GM19025 (cell line): ENCODE measurements around the gene USP3.

Source experiments
- ATAC-seq: cut with Tn5 transposase; IDR thresholded peaks from one replicate; pipeline ENCODE4 v1.9.1; 2021; ENCODE audit warnings: mild to moderate bottlenecking, low read depth, moderate library complexity; ENCODE audit not compliant: unreplicated experiment

The USP3 gene

DNA sequence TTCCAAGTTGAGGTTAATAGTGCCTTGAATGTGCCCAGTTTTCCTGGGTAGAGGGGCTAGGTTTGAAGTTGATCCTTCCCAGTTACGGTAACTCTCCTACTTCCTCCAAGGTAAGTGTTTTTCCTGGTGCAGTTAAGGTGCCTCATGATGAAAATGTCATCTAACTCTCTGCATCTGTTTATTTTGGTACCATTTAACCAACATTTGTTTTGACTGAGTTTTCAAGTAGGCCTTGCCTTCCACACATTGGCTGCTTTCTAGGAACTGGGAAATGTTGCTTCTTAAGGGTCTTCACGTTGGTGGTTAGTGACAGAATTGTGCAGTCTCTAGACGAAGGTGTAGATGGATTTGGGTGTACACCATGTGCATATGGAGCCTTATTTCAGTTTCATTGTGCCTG, 31.3 kb downstream of the USP3 start:
- ATAC-seq: no peak

DNA sequence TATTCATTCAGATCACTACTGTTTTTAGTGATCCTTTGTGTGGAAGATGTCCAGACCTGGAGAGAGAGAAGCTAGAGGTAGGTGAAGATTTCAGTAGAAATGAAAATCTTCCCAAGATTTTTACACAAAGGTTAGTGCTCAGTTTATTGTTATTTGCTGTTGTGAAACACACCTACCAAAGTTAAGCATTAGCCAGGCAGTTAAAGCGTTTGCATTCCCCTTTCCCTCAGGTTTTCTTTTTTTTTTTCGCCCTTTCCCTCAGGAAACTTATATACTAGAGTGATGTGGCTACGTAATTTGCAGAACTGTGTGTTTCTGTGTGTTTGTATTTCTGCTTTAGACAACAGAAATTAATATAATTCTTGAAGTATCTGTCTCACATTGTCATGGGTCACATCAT, 34.5 kb downstream of the USP3 start:
- ATAC-seq: no peak

DNA sequence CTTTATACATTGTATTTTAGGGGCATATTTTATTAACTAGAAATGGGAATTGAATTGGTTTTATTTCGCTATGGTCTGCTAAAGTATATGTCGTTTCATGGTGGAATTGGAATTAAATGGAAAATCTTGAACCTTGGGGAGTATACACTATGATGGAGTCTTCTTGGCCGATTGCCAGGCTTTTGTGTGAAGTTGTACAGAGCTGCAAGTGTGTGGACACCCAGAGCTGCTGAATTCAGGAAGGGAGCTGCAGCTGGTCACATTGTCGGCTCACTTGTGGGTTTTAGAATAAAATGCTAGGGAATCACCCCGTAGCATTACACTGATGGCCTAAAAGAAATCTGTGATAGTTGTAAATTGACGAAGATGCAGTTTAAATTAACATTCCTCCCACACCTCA, 35.1 kb downstream of the USP3 start:
- ATAC-seq: no peak

DNA sequence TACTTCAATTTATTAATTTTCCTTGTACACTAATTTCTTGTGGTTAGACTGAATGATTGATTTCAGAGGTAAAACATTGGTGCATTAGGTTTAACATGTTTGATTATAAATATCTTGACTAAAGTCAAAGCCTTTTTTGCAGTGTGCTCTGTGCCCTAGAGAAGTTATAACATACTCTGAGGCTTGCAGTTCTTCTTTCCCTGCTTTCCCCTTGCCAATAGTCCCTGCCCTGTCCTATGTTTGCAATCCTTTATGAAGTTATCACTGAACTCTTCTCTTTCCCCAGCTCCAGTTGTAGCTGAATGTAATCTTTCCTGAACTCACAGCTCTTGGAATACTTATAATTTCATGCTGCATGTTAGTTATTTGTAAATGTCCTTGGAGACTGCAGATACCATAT, 35.6 kb downstream of the USP3 start:
- ATAC-seq: no peak

GRCh38 chr15:63540449-63540848, 36.1 kb downstream of the USP3 start:
- ATAC-seq: no peak

- ATAC-seq: no peak
Measured at GRCh38 chr15:63544258-63545026, 40.0 kb downstream of the USP3 start.

DNA sequence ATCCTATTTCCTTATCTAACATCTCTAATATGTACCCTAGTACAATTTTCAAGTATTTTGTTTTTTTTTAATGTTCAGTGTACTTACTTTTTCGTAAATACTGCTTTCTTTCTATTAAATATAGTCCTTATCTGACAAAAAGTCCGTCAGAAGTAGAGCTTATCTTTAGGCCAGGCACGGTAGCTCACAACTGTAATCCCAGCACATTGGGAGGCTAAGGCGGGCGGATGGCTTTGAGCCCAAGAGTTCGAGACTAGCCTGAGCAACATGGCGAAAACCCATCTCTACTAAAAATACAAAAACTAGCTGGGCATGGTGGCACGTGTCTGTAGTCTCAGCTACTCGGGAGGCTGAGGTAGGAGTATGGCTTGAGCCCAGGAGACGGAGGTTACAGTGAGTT, 41.1 kb downstream of the USP3 start:
- no peak for ATAC-seq

GRCh38 chr15:63551400-63551799, 47.0 kb downstream of the USP3 start:
- ATAC-seq: no peak

- ATAC-seq: no peak
Measured at GRCh38 chr15:63553388-63553791, 49.0 kb downstream of the USP3 start.

DNA sequence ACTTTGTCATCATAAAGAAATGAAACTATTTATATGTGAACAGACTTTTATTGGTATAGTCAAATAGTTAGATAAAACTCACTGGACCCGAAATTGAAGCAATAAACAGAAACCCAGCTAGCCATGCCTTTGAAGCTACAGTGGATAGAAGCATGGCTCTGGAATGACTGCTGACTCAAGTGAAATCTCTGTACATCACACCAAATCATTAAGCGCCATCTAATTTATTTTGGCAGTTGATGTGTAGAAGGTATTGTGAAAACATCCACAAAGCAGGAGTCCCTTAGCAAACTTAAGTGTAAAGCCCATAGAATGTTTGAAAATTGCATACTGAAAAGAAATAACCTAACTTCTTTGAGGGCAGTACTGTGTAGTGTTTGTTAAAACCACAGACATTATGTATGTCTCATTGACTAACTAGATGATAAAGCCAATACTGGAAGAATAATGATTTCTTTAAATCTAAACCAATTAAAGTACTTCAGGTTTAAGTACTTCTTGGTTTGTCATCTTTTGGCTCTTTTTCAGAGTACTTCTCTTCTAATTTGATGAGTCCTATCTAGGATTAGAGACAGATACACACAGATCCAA, 50.0 kb downstream of the USP3 start:
- ATAC-seq: no peak

GRCh38 chr15:63555507-63555906, 51.1 kb downstream of the USP3 start:
- ATAC-seq: no peak

- ATAC-seq: no peak
Measured at GRCh38 chr15:63556246-63556645, 51.9 kb downstream of the USP3 start.

GRCh38 chr15:63556736-63557135, 52.3 kb downstream of the USP3 start:
- no peak for ATAC-seq

GRCh38 chr15:63559753-63560152, 55.4 kb downstream of the USP3 start:
- ATAC-seq: no peak

DNA sequence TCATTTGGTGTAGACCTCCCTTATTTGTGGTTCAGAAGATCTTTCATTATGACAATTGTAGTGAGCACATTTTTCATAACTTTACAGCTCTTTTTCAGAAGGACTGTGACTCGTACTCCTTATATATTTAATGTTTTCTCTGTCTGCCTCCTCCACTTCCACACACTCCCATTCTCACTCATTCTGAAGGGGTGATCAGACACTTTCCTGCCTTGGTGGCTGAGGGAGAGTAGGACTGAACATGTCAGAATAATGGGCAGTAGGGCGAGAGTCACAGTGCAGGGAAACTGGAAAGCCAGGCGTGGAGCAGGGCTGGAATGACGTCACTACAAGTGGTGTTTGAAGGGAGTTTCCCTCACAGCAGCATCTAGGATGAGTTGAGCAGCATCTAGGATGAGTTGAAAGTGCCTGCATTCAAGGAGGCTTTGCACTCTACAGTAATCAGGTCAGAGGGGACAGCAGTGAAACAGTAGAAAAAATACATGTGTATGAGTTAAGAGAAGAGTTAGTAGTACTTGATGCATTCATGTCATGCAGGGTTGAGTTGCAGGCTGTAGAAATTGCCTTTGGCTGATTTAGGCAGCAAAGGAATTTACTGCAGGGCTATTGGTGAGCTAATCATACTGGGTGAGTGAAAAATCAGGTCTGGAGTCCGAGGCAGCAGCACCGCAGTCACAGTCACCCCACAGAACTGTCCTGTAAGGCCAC, 56.5 kb downstream of the USP3 start:
- ATAC-seq: no peak

GRCh38 chr15:63564093-63564492, 59.7 kb downstream of the USP3 start:
- ATAC-seq: no peak

DNA sequence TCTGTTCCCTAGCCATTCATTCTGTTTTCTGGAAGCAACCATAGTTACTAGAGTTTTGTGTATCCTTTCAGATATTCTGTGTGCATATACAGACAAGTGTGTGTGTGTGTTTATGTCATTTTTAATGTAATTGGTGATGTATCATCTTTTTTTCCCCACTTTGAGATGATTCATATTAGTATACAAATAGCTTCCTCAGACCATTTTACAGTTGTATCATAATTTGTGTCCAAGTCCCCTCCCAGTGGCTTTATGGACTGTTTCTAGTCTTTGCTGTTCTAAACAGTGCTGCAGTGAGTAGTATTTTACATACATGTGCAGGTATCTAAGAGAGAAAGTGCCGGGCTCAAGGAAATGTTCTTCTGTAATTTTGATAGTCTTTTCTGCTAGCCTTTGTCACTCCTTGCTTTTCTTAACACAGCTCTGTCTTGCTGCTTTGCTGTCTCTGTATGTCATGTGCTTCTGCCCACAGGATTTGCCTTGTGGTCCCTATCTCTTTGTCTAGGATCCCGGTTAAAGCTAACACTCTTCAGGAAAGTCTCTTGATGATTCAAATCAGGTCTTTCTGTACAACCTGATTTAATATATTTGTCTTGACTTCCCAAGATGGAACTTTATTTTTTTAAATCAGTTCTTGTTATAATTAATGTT, 61.3 kb downstream of the USP3 start:
- ATAC-seq: no peak

GRCh38 chr15:63572749-63573464, 68.5 kb downstream of the USP3 start:
- no peak for ATAC-seq

DNA sequence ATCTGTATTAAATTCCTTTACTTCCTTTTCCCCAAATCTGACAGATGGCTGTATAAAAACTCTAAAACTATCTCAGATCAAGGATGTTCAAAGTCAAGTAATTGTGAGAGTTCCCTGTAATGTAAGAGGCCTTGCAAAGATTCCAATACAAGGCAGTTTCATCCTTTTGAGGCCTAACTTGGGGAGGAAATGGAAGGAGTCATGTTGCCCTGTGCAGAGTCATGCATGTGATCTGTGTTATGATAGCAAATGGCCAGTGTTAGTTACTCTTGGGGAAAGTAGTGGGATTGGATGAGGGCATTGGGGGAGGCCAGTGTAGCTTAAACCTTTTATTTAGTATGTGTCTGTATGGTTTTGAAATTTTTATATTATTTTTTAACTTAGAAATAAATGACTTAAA, 69.1 kb downstream of the USP3 start:
- ATAC-seq: no peak

DNA sequence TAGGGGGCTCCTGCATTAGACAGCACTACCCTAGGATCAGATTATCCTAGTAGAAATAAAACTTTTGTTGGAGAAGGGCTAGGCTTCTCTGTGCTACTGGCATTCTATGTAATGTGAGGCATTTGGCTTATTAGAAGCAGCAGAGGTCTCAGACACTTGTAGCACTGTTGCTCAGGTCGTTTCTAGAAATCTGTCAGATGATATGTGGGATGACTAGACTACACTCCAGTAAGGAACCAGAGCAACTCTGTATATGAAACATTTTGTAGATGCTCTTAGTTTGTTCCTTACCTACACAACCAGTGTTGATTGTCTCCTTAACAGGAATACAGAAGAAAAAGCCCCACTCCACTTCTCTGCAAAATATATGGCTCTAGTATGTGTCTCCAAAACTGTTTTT, 70.9 kb downstream of the USP3 start:
- ATAC-seq: no peak

DNA sequence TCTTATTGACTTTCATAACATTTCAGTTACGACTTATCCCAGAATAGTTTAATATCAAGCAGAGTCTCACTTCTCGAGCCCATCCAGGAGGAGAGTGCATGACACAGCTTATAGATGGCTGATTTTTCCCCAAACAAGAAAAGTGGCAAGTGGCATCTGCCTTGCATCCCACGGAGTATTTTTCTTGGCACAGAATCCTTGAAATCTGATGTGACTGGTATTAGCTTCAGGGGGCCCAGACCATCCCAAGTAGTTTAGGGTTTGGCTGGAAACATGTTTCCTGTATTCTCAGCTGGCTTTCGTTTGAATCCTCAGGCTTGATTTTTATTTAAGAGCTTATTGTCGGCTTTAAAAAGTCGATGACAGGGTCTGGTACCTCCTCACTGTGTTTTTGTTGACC, 72.0 kb downstream of the USP3 start:
- no peak for ATAC-seq
